CD14-positive monocyte (primary cell): ENCODE results near the gene RIPOR3. TPM values are rescaled to one million over a fixed set of nuclear protein-coding genes. Genes with fewer than 3 reads are reported as not detected.
"Not testable (repeated sequence)": the region's sequence is repeated elsewhere in the genome, so short reads cannot be mapped to it uniquely, and the experiment has no call there.

ENCODE experiments used
- DNase-seq, 3 donors: peaks; one replicate each; pipeline ENCODE4 v3.0.0-alpha.2; 2011 to 2022
- H2AFZ ChIP-seq: 2 replicates; pipeline ENCODE4 v1.6.0; 2012; ENCODE audit warnings: mild to moderate bottlenecking, low read depth, low read length, inconsistent platforms; ENCODE audit not compliant: insufficient read depth, poor library complexity, severe bottlenecking
- H3K27ac ChIP-seq, 2 donors: 1 replicate in 1 of 2; 2 replicates in 1 of 2; pipeline ENCODE4 v1.5.1; 2012 to 2013; ENCODE audit warnings: low read length in 2 of 2, control low read depth in 1 of 2, inconsistent platforms in 1 of 2, low read depth in 1 of 2, mild to moderate bottlenecking in 1 of 2
- H3K27me3 ChIP-seq, 2 donors: one replicate each; pipeline versions ENCODE4 v1.6.0 to v1.6.1; 2011 to 2013; ENCODE audit warnings: low read length in 2 of 2; ENCODE audit not compliant: control insufficient read depth in 2 of 2, insufficient read depth in 2 of 2
- H3K36me3 ChIP-seq, 2 donors: replicated peaks in 1 of 2; 1 replicate in 1 of 2; 2 replicates in 1 of 2; pipeline versions ENCODE4 v1.5.1 to v1.6.1; 2012 to 2013; ENCODE audit warnings: low read length in 2 of 2, control low read depth in 1 of 2, inconsistent platforms in 1 of 2, mild to moderate bottlenecking in 1 of 2; ENCODE audit not compliant: insufficient read depth in 2 of 2, control insufficient read depth in 1 of 2
- H3K4me1 ChIP-seq, 2 donors: 1 replicate in 1 of 2; 2 replicates in 1 of 2; pipeline versions ENCODE4 v1.5.1 to v1.6.1; 2012 to 2013; ENCODE audit warnings: low read length in 2 of 2, control low read depth in 1 of 2, inconsistent platforms in 1 of 2, mild to moderate bottlenecking in 1 of 2, moderate library complexity in 1 of 2; ENCODE audit not compliant: insufficient read depth in 2 of 2, control insufficient read depth in 1 of 2
- H3K4me2 ChIP-seq: replicated peaks from 2 replicates; pipeline ENCODE3; 2012; ENCODE audit warnings: low read length, moderate library complexity, mild to moderate bottlenecking; ENCODE audit not compliant: poor library complexity, severe bottlenecking; ENCODE audit errors: extremely low read depth
- H3K4me3 ChIP-seq, 3 experiments: fragments of 200-600 bp in 1 of 3; sonication (generic) in 1 of 3; replicated peaks in 1 of 3; 1 replicate in 2 of 3; 2 replicates in 1 of 3; pipeline ENCODE4 v1.5.1; 2011 to 2013; ENCODE audit warnings: low read length in 3 of 3, mild to moderate bottlenecking in 3 of 3, control low read depth in 2 of 3, low read depth in 2 of 3, inconsistent platforms in 1 of 3, moderate library complexity in 1 of 3
- H3K79me2 ChIP-seq: 2 replicates; pipeline ENCODE4 v1.6.0; 2012; ENCODE audit warnings: mild to moderate bottlenecking, control low read depth, inconsistent platforms, low read length, moderate library complexity; ENCODE audit not compliant: insufficient read depth
- H3K9ac ChIP-seq: 2 replicates; pipeline ENCODE4 v1.6.0; 2017; ENCODE audit warnings: low read length, mild to moderate bottlenecking; ENCODE audit not compliant: insufficient read depth, poor library complexity, severe bottlenecking
- H3K9me3 ChIP-seq, 2 donors: replicated peaks in 1 of 2; 1 replicate in 1 of 2; 2 replicates in 1 of 2; pipeline versions ENCODE4 v1.5.1 to v1.6.1; 2012 to 2013; ENCODE audit warnings: low read length in 2 of 2, control low read depth in 1 of 2; ENCODE audit not compliant: control insufficient read depth in 1 of 2, insufficient read depth in 1 of 2
- H4K20me1 ChIP-seq: 2 replicates; pipeline ENCODE4 v1.6.0; 2012; ENCODE audit warnings: mild to moderate bottlenecking, low read length, control low read depth, moderate library complexity; ENCODE audit not compliant: insufficient read depth
- H3K27ac Mint-ChIP-seq, 7 donors: one replicate each; pipeline ENCODE4 v1.8.0; 2020; ENCODE audit warnings: mild to moderate bottlenecking in 7 of 7, mixed read lengths in 7 of 7, moderate library complexity in 6 of 7, inconsistent platforms in 2 of 7
- H3K27me3 Mint-ChIP-seq, 3 donors: one replicate each; pipeline ENCODE4 v1.8.0; 2021 to 2022; ENCODE audit warnings: low read depth in 3 of 3, mild to moderate bottlenecking in 3 of 3, mixed read lengths in 3 of 3, moderate library complexity in 3 of 3, inconsistent platforms in 1 of 3
- H3K36me3 Mint-ChIP-seq, 2 donors: one replicate each; pipeline ENCODE4 v1.8.0; 2020; ENCODE audit warnings: mixed read lengths in 2 of 2, inconsistent platforms in 1 of 2, mild to moderate bottlenecking in 1 of 2
- H3K4me1 Mint-ChIP-seq: one replicate; pipeline ENCODE4 v1.8.0; 2020; ENCODE audit warnings: mild to moderate bottlenecking, mixed read lengths
- H3K4me3 Mint-ChIP-seq, 2 donors: one replicate each; pipeline ENCODE4 v1.8.0; 2020; ENCODE audit warnings: mild to moderate bottlenecking in 2 of 2, mixed read lengths in 2 of 2, moderate library complexity in 1 of 2
- H3K9me3 Mint-ChIP-seq, 7 donors: one replicate each; pipeline ENCODE4 v1.8.0; 2020 to 2022; ENCODE audit warnings: mixed read lengths in 7 of 7, mild to moderate bottlenecking in 6 of 7, moderate library complexity in 6 of 7, inconsistent platforms in 2 of 7
- CTCF ChIP-seq: fragments of 200-600 bp; IDR thresholded peaks from one replicate; pipeline ENCODE4 v1.8.0; 2022; ENCODE audit warnings: antibody characterized with exemption, mild to moderate bottlenecking
- WGBS: methylation state at CpG from one replicate; pipeline ENCODE4 v1.1.5; 2013; ENCODE audit warnings: missing lambda C conversion rate; ENCODE audit not compliant: insufficient coverage; 5-methylcytosine and 5-hydroxymethylcytosine counted together
- intact Hi-C, 2 donors: fragments of 100-400 bp; cut with micrococcal nuclease; formaldehyde crosslinking; loops; one replicate each; pipeline versions ENCODE4 v1.15.0 to v1.15.1; 2023
- polyA plus RNA-seq, 3 donors: library from polyadenylated mRNA; depleted of rRNA in 1 of 3; unstranded in 2 of 3; stranded (reverse) in 1 of 3; fragments of 300-500 nt in 2 of 3; fragments of >200 nt in 1 of 3; fragmentation: Illumina TruSeq in 2 of 3; gene quantifications; 1 replicate in 2 of 3; 2 replicates in 1 of 3; pipeline ENCODE4 v1.2.3, GENCODE V29; 2012 to 2021

Gene RIPOR3
- polyA plus RNA-seq, 3 donors, result not detected

GRCh38 chr20:50638015-50638847, 53.1 kb downstream of the RIPOR3 start:
- not testable (repeated sequence) for H3K36me3 ChIP-seq

GRCh38 chr20:50636601-50637540, 54.5 kb downstream of the RIPOR3 start:
- Histone ChIP-seq H3K4me2 (no peak overlapping the region), H3K9me3 (no peaks in the 10 kb centered on the region), H3K27me3 (no peaks in the 10 kb centered on the region), H3K4me3 (no peak overlapping the region), H3K4me1 (no peaks in the 10 kb centered on the region), H2AFZ (no peak overlapping the region), H3K36me3 (no peaks in the 10 kb centered on the region), H4K20me1 (no peaks in the 10 kb centered on the region), H3K79me2 (no peaks in the 10 kb centered on the region), H3K9ac (no peak overlapping the region), H3K27ac (no peak overlapping the region)
- H3K36me3 Mint-ChIP-seq, result no peaks in the 10 kb centered on the region
- H3K27me3 Mint-ChIP-seq, result peaks cover 0 to 10% (median 4%) of the 10 kb centered on the region in 3 donors
- peaks cover 17% of the 10 kb centered on the region for H3K4me1 Mint-ChIP-seq
- WGBS, result 85% methylated on average over 16 of the region's 22 CpGs
- no peak overlapping the region for H3K4me3 Mint-ChIP-seq
- no peaks in the 10 kb centered on the region for H3K9me3 Mint-ChIP-seq
- intact Hi-C loops, result no loop called here
- DNase-seq, result no peak
- H3K27ac Mint-ChIP-seq, result peak overlapping the region in 1 of 7 donors; percentile 2
- TF ChIP-seq CTCF, result no peak

More at GRCh38 chr20:50638015-50638847, 53.1 kb downstream of the RIPOR3 start:
- H2AFZ ChIP-seq, intact Hi-C loops, H3K9ac ChIP-seq, H3K36me3 Mint-ChIP-seq, H3K4me1 ChIP-seq, H3K4me3 ChIP-seq, H3K27ac ChIP-seq, H3K79me2 ChIP-seq, H4K20me1 ChIP-seq, H3K4me2 ChIP-seq, DNase-seq, H3K9me3 Mint-ChIP-seq, H3K27me3 Mint-ChIP-seq, H3K27me3 ChIP-seq, H3K4me3 Mint-ChIP-seq, H3K9me3 ChIP-seq: not testable (repeated sequence)
- 96% methylated on average over 6 of the region's 15 CpGs for WGBS
- Mint-ChIP-seq H3K4me1 (peaks cover 20% of the 10 kb centered on the region), H3K27ac (peak overlapping the region in 1 of 7 donors; percentile 28)
